Choroid plexus epithelial cell (primary cell): Measurements from ENCODE around the gene TCAF1.
A peak's percentile ranks its signal among the peaks of the same experiment; 100 is the strongest.

Experiments used
- DNase-seq: peaks from one replicate; pipeline ENCODE4 v3.0.0-alpha.2; 2010; ENCODE audit warnings: low read depth
- H3K4me3 ChIP-seq: 2 replicates; pipeline ENCODE4 v1.5.1; 2011; ENCODE audit warnings: low read depth, mild to moderate bottlenecking, control low read depth, low read length, moderate library complexity
- CTCF ChIP-seq: conservative IDR thresholded peaks from 2 replicates; pipeline ENCODE4 v1.5.1; 2011; ENCODE audit warnings: low read depth, mild to moderate bottlenecking, control low read depth, inconsistent platforms, low read length, moderate library complexity

The TCAF1 gene

GRCh38 chr7:143913945-143914615 lies 12.1 kb upstream of the TCAF1 start:
- no peak overlapping the region for H3K4me3 ChIP-seq
- DNase-seq, result no peak
- TF ChIP-seq CTCF, result no peak

- peak; percentile 39 for DNase-seq
- TF ChIP-seq CTCF, result no peak
- H3K4me3 ChIP-seq, result no peak overlapping the region
Observed at GRCh38 chr7:143910473-143911248, 8.7 kb upstream of the TCAF1 start.

GRCh38 chr7:143909863-143910262 lies 7.9 kb upstream of the TCAF1 start:
- H3K4me3 ChIP-seq, result no peak overlapping the region
- no peak for DNase-seq

GRCh38 chr7:143908120-143908519 lies 6.1 kb upstream of the TCAF1 start:
- no peak for TF ChIP-seq CTCF
- no peak overlapping the region for H3K4me3 ChIP-seq
- DNase-seq, result no peak

More at GRCh38 chr7:143909863-143910262, 7.9 kb upstream of the TCAF1 start:
- no peak for TF ChIP-seq CTCF

- DNase-seq, result no peak
- H3K4me3 ChIP-seq, result no peak overlapping the region
- no peak for TF ChIP-seq CTCF
Observed at GRCh38 chr7:143906895-143907294, 4.9 kb upstream of the TCAF1 start.

GRCh38 chr7:143906151-143906550 lies 4.2 kb upstream of the TCAF1 start:
- no peak for DNase-seq
- H3K4me3 ChIP-seq, result no peak overlapping the region
- TF ChIP-seq CTCF, result no peak
